ENCODE results near the gene MMP3.

MMP3 gene

GRCh38 chr11:102846292-102846691, 2.9 kb upstream of the MMP3 start (continued):
- TF ChIP-seq EGR2 (tag by site-specific recombination; IDR thresholded peaks at IDR 0.05; ENCODE audit: low read depth) = no peak
- TF ChIP-seq CTCF (tag by site-specific recombination; IDR thresholded peaks at IDR 0.05) = no peak
- TF ChIP-seq ZNF585B (tag by site-specific recombination; IDR thresholded peaks at IDR 0.05) = no peak
- no peak for TF ChIP-seq ZNF626 (tag by site-specific recombination; IDR thresholded peaks at IDR 0.05)
- TF ChIP-seq ZNF747 (tag by site-specific recombination; IDR thresholded peaks at IDR 0.05) = no peak
- no peak for TF ChIP-seq ZNF37A (tag by site-specific recombination; IDR thresholded peaks at IDR 0.05)
- TF ChIP-seq ZSCAN4 (tag by site-specific recombination; IDR thresholded peaks at IDR 0.05) = no peak
- TF ChIP-seq HOXD13 (CRISPR knock-in tag; IDR thresholded peaks at IDR 0.05; ENCODE audit: borderline replicate concordance) = no peak
- no peak for TF ChIP-seq ZNF677 (tag by site-specific recombination; IDR thresholded peaks at IDR 0.05)
- TF ChIP-seq ZSCAN18 (tag by site-specific recombination; IDR thresholded peaks at IDR 0.05) = no peak
- TF ChIP-seq ZEB2 (tag by site-specific recombination; IDR thresholded peaks at IDR 0.05) = no peak

GRCh38 chr11:102842930-102843329, 479 bp downstream of the MMP3 start:
- ChIA-PET POLR2A (no interaction called here), CTCF (no interaction called here)
- H3K4me3 ChIP-seq (ENCODE audit: low read depth, low read length) = no peak overlapping the region
- no peaks in the 10 kb centered on the region for H3K36me3 ChIP-seq (ENCODE audit: control insufficient read depth in 2 of 2, insufficient read depth in 1 of 2, low read length in 2 of 2)
- TF ChIP-seq ZNF837 (tag by site-specific recombination; IDR thresholded peaks at IDR 0.05) (no peak), YY1 (tag by site-specific recombination; IDR thresholded peaks at IDR 0.05) (no peak), SP2 (tag by site-specific recombination; IDR thresholded peaks at IDR 0.05) (no peak), HOXD13 (CRISPR knock-in tag; IDR thresholded peaks at IDR 0.05; ENCODE audit: borderline replicate concordance) (no peak), ZNF785 (tag by site-specific recombination; IDR thresholded peaks at IDR 0.05) (no peak), ZNF26 (tag by site-specific recombination; IDR thresholded peaks at IDR 0.05) (no peak), ZNF768 (tag by site-specific recombination; IDR thresholded peaks at IDR 0.05) (no peak), ZNF302 (tag by site-specific recombination; IDR thresholded peaks at IDR 0.05; ENCODE audit: low read depth) (no peak), ZBTB6 (tag by site-specific recombination; IDR thresholded peaks at IDR 0.05) (no peak), ZNF549 (tag by site-specific recombination; IDR thresholded peaks at IDR 0.05) (no peak), ZBTB7A (tag by site-specific recombination; IDR thresholded peaks at IDR 0.05; ENCODE audit: low read depth) (no peak), ZBTB11 (tag by site-specific recombination; conservative IDR thresholded peaks at IDR 0.05; ENCODE audit: low read depth) (no peak), TRIM28 (IDR thresholded peaks at IDR 0.05; ENCODE audit: borderline replicate concordance, low read length) (no peak), ZNF394 (tag by site-specific recombination; IDR thresholded peaks at IDR 0.05; ENCODE audit: borderline replicate concordance) (no peak), GLI4 (tag by site-specific recombination; IDR thresholded peaks at IDR 0.05) (no peak), ZNF585B (tag by site-specific recombination; IDR thresholded peaks at IDR 0.05) (no peak), ZNF341 (tag by site-specific recombination; IDR thresholded peaks at IDR 0.05; ENCODE audit: low read depth) (no peak), ZNF530 (tag by site-specific recombination; IDR thresholded peaks at IDR 0.05; ENCODE audit: low read depth) (no peak), ZNF580 (tag by site-specific recombination; IDR thresholded peaks at IDR 0.05) (no peak)
- H3K9me3 ChIP-seq (ENCODE audit: control insufficient read depth, insufficient read depth, low read depth, low read length) = no peaks in the 10 kb centered on the region
- H3K4me1 ChIP-seq (ENCODE audit: control insufficient read depth, insufficient read depth, low read length) = no peaks in the 10 kb centered on the region
- no peak overlapping the region for H3K27ac ChIP-seq (ENCODE audit: extremely low read depth, low read depth, low read length)
